K562 (cell line): ENCODE data around the gene NPAS3. TPM values are rescaled to one million over a fixed set of nuclear protein-coding genes. Genes with fewer than 3 reads are reported as not detected.

Source experiments
- CBFB ChIP-seq: sonication (generic); formaldehyde crosslinking; IDR thresholded peaks from 2 replicates; pipeline ENCODE4 v1.4.0; 2020; ENCODE audit warnings: mild to moderate bottlenecking, missing genetic modification reagents
- CCAR2 ChIP-seq: fragments of 200-400 bp; formaldehyde crosslinking; IDR thresholded peaks from 2 replicates; pipeline ENCODE4 v1.6.1; 2017; ENCODE audit warnings: mild to moderate bottlenecking, low read depth, low read length
- CCNT2 ChIP-seq: IDR thresholded peaks from 2 replicates; pipeline ENCODE4 v1.6.1; 2011; ENCODE audit warnings: borderline replicate concordance, low read depth, mild to moderate bottlenecking, moderate library complexity, mixed read lengths, low read length; ENCODE audit not compliant: insufficient read length; ENCODE audit errors: extremely low read depth
- IFI16 ChIP-seq: fragments of 250-450 bp; sonication (Bioruptor Pico); IDR thresholded peaks from 2 replicates; pipeline ENCODE4 v2.1.2; 2022; ENCODE audit warnings: mild to moderate bottlenecking, inconsistent platforms
- MAFF ChIP-seq: IDR thresholded peaks from 2 replicates; pipeline ENCODE4 v1.6.1; 2012; ENCODE audit warnings: low read length, improper control_type of control experiment
- MTA2 ChIP-seq: fragments of 450-650 bp; IDR thresholded peaks from 2 replicates; pipeline ENCODE4 v1.6.1; 2016; ENCODE audit warnings: low read depth
- NFIC ChIP-seq: fragments of 450-650 bp; IDR thresholded peaks from 2 replicates; pipeline ENCODE4 v1.6.1; 2017; ENCODE audit warnings: mild to moderate bottlenecking, inconsistent platforms
- RREB1 ChIP-seq: fragments of 250-450 bp; sonication (Bioruptor Pico); IDR thresholded peaks from 2 replicates; pipeline ENCODE4 v1.4.0; 2020
- SFPQ ChIP-seq: fragments of 200-400 bp; formaldehyde crosslinking; IDR thresholded peaks from 2 replicates; pipeline ENCODE4 v1.6.1; 2017; ENCODE audit warnings: mild to moderate bottlenecking, low read depth, low read length, moderate library complexity
- THRB ChIP-seq: fragments of 450-650 bp; formaldehyde crosslinking; conservative IDR thresholded peaks from 2 replicates; pipeline ENCODE4 v1.4.0; 2022; ENCODE audit warnings: mild to moderate bottlenecking, missing genetic modification characterization
- ZKSCAN8 ChIP-seq: fragments of 200-800 bp; sonication (Bioruptor generic); IDR thresholded peaks from 2 replicates; pipeline ENCODE4 v1.6.1; 2016; ENCODE audit warnings: missing genetic modification characterization, missing compliant biosample characterization
- ZNF140 ChIP-seq: fragments of 250-450 bp; sonication (Bioruptor Pico); IDR thresholded peaks from 2 replicates; pipeline ENCODE4 v1.8.0; 2021; ENCODE audit warnings: moderate library complexity, mild to moderate bottlenecking, inconsistent platforms
- ZNF668 ChIP-seq: fragments of 250-450 bp; sonication (Bioruptor Pico); IDR thresholded peaks from 2 replicates; pipeline ENCODE4 v1.8.0; 2022; ENCODE audit warnings: mild to moderate bottlenecking, inconsistent platforms
- polyA plus RNA-seq, 8 experiments: library from polyadenylated mRNA; depleted of rRNA in 4 of 8; stranded (reverse) in 5 of 8; unstranded in 3 of 8; fragments of >200 nt; fragmentation: Nextera tagmentation in 2 of 8; fragmentation: Illumina TruSeq in 1 of 8; extraction: Ambion mirVana in 2 of 8; extraction: Trizol in 1 of 8; gene quantifications; 2 replicates each; pipeline versions ENCODE4 v1.2.1 to v1.2.3, GENCODE V29; 2011 to 2014; ENCODE audit warnings: inconsistent platforms in 1 of 8, missing spikeins in 1 of 8
- total RNA-seq, 7 experiments: library from RNA; depleted of rRNA in 6 of 7; stranded (reverse); fragments of >200 nt in 6 of 7; fragmentation: Illumina TruSeq in 2 of 7; extraction: Trizol in 2 of 7; gene quantifications; 2 replicates each; pipeline versions ENCODE4 v1.2.1 to v1.2.3, GENCODE V29; 2011 to 2021; ENCODE audit warnings: low replicate concordance in 1 of 7
- TF ChIP-seq, protein P1 (sequence below): fragments of 450-650 bp; IDR thresholded peaks from 2 replicates; pipeline ENCODE4 v1.6.1; 2017; ENCODE audit warnings: mild to moderate bottlenecking, moderate library complexity
- TF ChIP-seq, protein P2 (sequence below), 2 experiments: fragments of 200-800 bp in 1 of 2; sonication (Bioruptor generic) in 1 of 2; sonication (generic) in 1 of 2; formaldehyde crosslinking in 1 of 2; IDR thresholded peaks in 1 of 2; conservative IDR thresholded peaks in 1 of 2; 2 replicates each; pipeline versions ENCODE4 v1.5.0 to v1.6.1; 2016 to 2020; ENCODE audit warnings: missing compliant biosample characterization in 1 of 2, missing genetic modification characterization in 1 of 2, missing genetic modification reagents in 1 of 2

NPAS3 gene
- total and polyA plus RNA-seq, 9 of the 15 experiments (the other 6 are each of a cell fraction or from before 2014, with no cell fraction given) = 0.04 TPM; not detected in 8

DNA sequence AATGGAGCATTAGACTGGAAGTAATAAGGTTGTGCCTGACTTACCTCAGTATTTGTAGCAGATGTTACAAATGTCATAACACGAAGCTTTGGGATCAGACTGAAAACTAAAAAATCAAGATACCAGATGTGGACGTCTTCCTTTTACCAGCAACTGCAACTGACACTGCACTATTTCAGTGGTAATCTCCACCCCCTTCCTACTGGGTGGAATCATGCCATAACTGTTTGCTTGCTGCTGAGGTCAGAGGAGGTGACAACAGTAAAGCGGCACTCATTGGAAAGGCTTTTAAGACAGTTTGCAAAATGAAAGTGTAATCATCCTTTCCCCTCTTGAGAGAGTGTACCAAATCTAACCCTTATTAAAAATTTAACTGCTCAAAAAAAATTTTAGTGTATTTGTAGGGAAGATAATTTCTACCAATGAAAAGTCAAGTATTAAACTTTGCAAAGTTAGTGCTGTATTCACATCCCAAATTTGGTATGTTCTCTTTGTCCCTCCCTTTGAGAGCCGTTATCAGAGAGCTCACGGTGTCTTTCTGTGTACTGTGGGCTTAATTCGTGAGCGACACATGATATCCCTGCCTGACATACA, 420.7 kb downstream of the NPAS3 start (continued):
- TF ChIP-seq SFPQ (no peak), RREB1 (CRISPR knock-in tag) (no peak), MTA2 (no peak), IFI16 (CRISPR knock-in tag) (no peak), MAFF (no peak), ZKSCAN8 (CRISPR knock-in tag) (0 out of 2 replicates have a peak, but pooled peaks have one; percentile 29), CBFB (CRISPR knock-in tag) (no peak), NFIC (0 out of 2 replicates have a peak, but pooled peaks have one; percentile 19), ZNF668 (CRISPR knock-in tag) (no peak), CCNT2 (no peak), THRB (no peak), ZNF140 (CRISPR knock-in tag) (no peak), CCAR2 (no peak)
- TF ChIP-seq, protein P1, sequence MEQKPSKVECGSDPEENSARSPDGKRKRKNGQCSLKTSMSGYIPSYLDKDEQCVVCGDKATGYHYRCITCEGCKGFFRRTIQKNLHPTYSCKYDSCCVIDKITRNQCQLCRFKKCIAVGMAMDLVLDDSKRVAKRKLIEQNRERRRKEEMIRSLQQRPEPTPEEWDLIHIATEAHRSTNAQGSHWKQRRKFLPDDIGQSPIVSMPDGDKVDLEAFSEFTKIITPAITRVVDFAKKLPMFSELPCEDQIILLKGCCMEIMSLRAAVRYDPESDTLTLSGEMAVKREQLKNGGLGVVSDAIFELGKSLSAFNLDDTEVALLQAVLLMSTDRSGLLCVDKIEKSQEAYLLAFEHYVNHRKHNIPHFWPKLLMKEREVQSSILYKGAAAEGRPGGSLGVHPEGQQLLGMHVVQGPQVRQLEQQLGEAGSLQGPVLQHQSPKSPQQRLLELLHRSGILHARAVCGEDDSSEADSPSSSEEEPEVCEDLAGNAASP = peak; percentile 66; the same call in 1 of the 2 replicates
- TF ChIP-seq, protein P2, sequence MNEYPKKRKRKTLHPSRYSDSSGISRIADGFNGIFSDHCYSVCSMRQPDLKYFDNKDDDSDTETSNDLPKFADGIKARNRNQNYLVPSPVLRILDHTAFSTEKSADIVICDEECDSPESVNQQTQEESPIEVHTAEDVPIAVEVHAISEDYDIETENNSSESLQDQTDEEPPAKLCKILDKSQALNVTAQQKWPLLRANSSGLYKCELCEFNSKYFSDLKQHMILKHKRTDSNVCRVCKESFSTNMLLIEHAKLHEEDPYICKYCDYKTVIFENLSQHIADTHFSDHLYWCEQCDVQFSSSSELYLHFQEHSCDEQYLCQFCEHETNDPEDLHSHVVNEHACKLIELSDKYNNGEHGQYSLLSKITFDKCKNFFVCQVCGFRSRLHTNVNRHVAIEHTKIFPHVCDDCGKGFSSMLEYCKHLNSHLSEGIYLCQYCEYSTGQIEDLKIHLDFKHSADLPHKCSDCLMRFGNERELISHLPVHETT (CRISPR knock-in tag; conservative IDR thresholded peaks at IDR 0.05 in 1 of 2, IDR thresholded peaks at IDR 0.05 in 1 of 2) = 0 out of 4 replicates have a peak, but pooled peaks of 1 of the 2 experiments have one; percentile 17
